HepG2 (cell line): Measurements from ENCODE around the gene SLC38A3. TPM values are rescaled to one million over a fixed set of nuclear protein-coding genes. Genes with fewer than 3 reads are reported as not detected.
A peak's percentile ranks its signal among the peaks of the same experiment; 100 is the strongest.

Source experiments
- BRD4 ChIP-seq: sonication (generic); formaldehyde crosslinking; IDR thresholded peaks from 2 replicates; pipeline ENCODE4 v1.4.0; 2020; ENCODE audit warnings: missing genetic modification reagents
- EHMT2 ChIP-seq: fragments of 200-600 bp; sonication (generic); IDR thresholded peaks from 2 replicates; pipeline ENCODE4 v1.7.0; 2017; ENCODE audit warnings: antibody characterized with exemption, low read depth, low read length, borderline replicate concordance
- FOXC1 ChIP-seq: sonication (generic); formaldehyde crosslinking; IDR thresholded peaks from 2 replicates; pipeline ENCODE4 v1.8.0; 2022; ENCODE audit warnings: mild to moderate bottlenecking, missing genetic modification reagents, borderline replicate concordance
- HMGA1 ChIP-seq: sonication (generic); formaldehyde crosslinking; conservative IDR thresholded peaks from 2 replicates; pipeline ENCODE4 v1.4.0; 2020; ENCODE audit warnings: missing genetic modification reagents
- LCORL ChIP-seq, 2 experiments: fragments of 450-650 bp in 1 of 2; sonication (generic) in 1 of 2; formaldehyde crosslinking in 1 of 2; IDR thresholded peaks; 2 replicates each; pipeline versions ENCODE4 v1.5.0 to v1.6.1; 2017 to 2020; ENCODE audit warnings: antibody characterized with exemption in 1 of 2, missing genetic modification reagents in 1 of 2
- NFKBIZ ChIP-seq: IDR thresholded peaks from 2 replicates; pipeline ENCODE4 v1.6.1; 2018; ENCODE audit warnings: missing genetic modification reagents, missing compliant biosample characterization
- RXRB ChIP-seq: IDR thresholded peaks from 2 replicates; pipeline ENCODE4 v1.6.1; 2016; ENCODE audit warnings: borderline replicate concordance, missing genetic modification reagents, missing compliant biosample characterization
- SATB2 ChIP-seq: sonication (generic); formaldehyde crosslinking; IDR thresholded peaks from 2 replicates; pipeline ENCODE4 v1.5.0; 2020; ENCODE audit warnings: missing genetic modification reagents
- SNAPC2 ChIP-seq: sonication (generic); formaldehyde crosslinking; IDR thresholded peaks from 2 replicates; pipeline ENCODE4 v1.8.1; 2022; ENCODE audit warnings: mild to moderate bottlenecking, missing genetic modification reagents
- SRSF9 ChIP-seq: fragments of 200-400 bp; formaldehyde crosslinking; IDR thresholded peaks from 2 replicates; pipeline ENCODE4 v1.6.1; 2018; ENCODE audit warnings: borderline replicate concordance, mild to moderate bottlenecking, low read depth, low read length; ENCODE audit not compliant: insufficient read depth, poor library complexity, severe bottlenecking
- ZNF3 ChIP-seq: IDR thresholded peaks from 2 replicates; pipeline ENCODE4 v1.7.0; 2017; ENCODE audit warnings: inconsistent platforms
- ZNF530 ChIP-seq: sonication (generic); formaldehyde crosslinking; IDR thresholded peaks from 2 replicates; pipeline ENCODE4 v1.5.0; 2020; ENCODE audit warnings: low read depth, mild to moderate bottlenecking, missing genetic modification reagents
- ZNF556 ChIP-seq: sonication (generic); formaldehyde crosslinking; IDR thresholded peaks from 2 replicates; pipeline ENCODE4 v1.4.0; 2020; ENCODE audit warnings: mild to moderate bottlenecking, missing genetic modification reagents, borderline replicate concordance
- ZNF780A ChIP-seq: sonication (generic); formaldehyde crosslinking; IDR thresholded peaks from 2 replicates; pipeline ENCODE4 v1.8.0; 2022; ENCODE audit warnings: mild to moderate bottlenecking, missing genetic modification reagents, moderate library complexity
- ZSCAN9 ChIP-seq: IDR thresholded peaks from 2 replicates; pipeline ENCODE4 v1.6.1; 2016; ENCODE audit warnings: borderline replicate concordance
- polyA plus RNA-seq, 8 experiments: library from polyadenylated mRNA; depleted of rRNA in 3 of 8; stranded (reverse) in 7 of 8; unstranded in 1 of 8; fragments of >200 nt; fragmentation: Illumina TruSeq in 4 of 8; extraction: Trizol in 4 of 8; gene quantifications; 2 replicates each; pipeline versions ENCODE4 v1.2.1 to v1.2.3, GENCODE V29; 2011 to 2016; ENCODE audit warnings: low read depth in 4 of 8, missing spikeins in 1 of 8, mixed read lengths in 1 of 8; ENCODE audit not compliant: insufficient read depth in 1 of 8
- total RNA-seq, 5 experiments: library from RNA; depleted of rRNA; stranded (reverse); fragments of >200 nt; fragmentation: Illumina TruSeq; extraction: Trizol; gene quantifications; 2 replicates each; pipeline ENCODE4 v1.2.3, GENCODE V29; 2016; ENCODE audit warnings: low read depth in 1 of 5
- TF ChIP-seq, protein P1 (sequence below): sonication (generic); formaldehyde crosslinking; IDR thresholded peaks from 2 replicates; pipeline ENCODE4 v1.4.0; 2020; ENCODE audit warnings: missing genetic modification reagents
- TF ChIP-seq, protein P2 (sequence below): sonication (generic); formaldehyde crosslinking; IDR thresholded peaks from 2 replicates; pipeline ENCODE4 v1.4.0; 2020; ENCODE audit warnings: mild to moderate bottlenecking, missing genetic modification reagents
- TF ChIP-seq, protein P3 (sequence below): sonication (generic); formaldehyde crosslinking; IDR thresholded peaks from 2 replicates; pipeline ENCODE4 v1.8.0; 2022; ENCODE audit warnings: missing genetic modification reagents, mild to moderate bottlenecking, inconsistent platforms, borderline replicate concordance
- TF ChIP-seq, protein P4 (sequence below): sonication (generic); formaldehyde crosslinking; conservative IDR thresholded peaks from 2 replicates; pipeline ENCODE4 v1.8.0; 2022; ENCODE audit warnings: low read depth, missing genetic modification reagents

The SLC38A3 gene
- total and polyA plus RNA-seq, 2 of the 13 experiments (the other 11 are each of a cell fraction or from before 2014, with no cell fraction given): 29.8 to 164 TPM

DNA sequence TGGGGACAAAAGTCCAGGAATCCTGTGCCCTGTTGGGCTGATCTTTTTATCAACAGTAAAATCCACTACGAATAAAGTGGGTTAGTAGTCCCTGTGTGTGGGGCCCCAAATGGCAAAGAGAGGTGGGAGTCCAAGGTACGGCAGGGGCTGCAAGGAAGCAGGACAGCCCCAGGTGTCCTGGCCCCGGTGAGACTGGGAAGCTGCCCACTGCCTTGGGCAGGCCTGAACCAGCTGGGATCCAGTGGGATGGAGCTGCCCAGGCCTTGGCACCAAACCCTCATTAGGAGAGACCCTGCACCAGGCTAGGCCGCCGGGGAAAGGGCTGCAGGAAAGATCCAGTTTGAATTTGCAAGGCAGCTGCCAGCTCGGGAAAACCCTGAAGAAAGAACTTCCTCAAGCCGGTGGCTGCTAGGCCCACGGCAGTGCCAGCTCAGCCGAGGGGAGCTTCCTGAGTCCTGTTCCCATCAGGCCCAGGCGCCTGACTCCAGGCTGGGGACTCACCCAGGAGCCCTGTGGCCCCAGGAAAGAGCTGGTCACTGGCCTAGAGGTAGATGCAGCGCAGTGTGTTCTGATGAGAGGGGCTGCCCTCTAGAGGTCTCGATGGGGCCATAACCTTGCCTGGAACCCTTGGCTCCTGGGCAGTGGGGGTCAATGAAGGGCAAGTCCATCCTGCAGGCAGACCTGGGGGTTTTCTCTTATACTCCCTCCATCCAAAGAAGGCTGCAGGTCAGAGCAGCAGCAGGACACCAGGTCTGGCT, 16.5 kb downstream of the SLC38A3 start (continued):
- TF ChIP-seq, protein P1, sequence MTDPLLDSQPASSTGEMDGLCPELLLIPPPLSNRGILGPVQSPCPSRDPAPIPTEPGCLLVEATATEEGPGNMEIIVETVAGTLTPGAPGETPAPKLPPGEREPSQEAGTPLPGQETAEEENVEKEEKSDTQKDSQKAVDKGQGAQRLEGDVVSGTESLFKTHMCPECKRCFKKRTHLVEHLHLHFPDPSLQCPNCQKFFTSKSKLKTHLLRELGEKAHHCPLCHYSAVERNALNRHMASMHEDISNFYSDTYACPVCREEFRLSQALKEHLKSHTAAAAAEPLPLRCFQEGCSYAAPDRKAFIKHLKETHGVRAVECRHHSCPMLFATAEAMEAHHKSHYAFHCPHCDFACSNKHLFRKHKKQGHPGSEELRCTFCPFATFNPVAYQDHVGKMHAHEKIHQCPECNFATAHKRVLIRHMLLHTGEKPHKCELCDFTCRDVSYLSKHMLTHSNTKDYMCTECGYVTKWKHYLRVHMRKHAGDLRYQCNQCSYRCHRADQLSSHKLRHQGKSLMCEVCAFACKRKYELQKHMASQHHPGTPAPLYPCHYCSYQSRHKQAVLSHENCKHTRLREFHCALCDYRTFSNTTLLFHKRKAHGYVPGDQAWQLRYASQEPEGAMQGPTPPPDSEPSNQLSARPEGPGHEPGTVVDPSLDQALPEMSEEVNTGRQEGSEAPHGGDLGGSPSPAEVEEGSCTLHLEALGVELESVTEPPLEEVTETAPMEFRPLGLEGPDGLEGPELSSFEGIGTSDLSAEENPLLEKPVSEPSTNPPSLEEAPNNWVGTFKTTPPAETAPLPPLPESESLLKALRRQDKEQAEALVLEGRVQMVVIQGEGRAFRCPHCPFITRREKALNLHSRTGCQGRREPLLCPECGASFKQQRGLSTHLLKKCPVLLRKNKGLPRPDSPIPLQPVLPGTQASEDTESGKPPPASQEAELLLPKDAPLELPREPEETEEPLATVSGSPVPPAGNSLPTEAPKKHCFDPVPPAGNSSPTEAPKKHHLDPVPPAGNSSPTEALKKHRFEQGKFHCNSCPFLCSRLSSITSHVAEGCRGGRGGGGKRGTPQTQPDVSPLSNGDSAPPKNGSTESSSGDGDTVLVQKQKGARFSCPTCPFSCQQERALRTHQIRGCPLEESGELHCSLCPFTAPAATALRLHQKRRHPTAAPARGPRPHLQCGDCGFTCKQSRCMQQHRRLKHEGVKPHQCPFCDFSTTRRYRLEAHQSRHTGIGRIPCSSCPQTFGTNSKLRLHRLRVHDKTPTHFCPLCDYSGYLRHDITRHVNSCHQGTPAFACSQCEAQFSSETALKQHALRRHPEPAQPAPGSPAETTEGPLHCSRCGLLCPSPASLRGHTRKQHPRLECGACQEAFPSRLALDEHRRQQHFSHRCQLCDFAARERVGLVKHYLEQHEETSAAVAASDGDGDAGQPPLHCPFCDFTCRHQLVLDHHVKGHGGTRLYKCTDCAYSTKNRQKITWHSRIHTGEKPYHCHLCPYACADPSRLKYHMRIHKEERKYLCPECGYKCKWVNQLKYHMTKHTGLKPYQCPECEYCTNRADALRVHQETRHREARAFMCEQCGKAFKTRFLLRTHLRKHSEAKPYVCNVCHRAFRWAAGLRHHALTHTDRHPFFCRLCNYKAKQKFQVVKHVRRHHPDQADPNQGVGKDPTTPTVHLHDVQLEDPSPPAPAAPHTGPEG (CRISPR knock-in tag): no peak
- TF ChIP-seq, protein P2, sequence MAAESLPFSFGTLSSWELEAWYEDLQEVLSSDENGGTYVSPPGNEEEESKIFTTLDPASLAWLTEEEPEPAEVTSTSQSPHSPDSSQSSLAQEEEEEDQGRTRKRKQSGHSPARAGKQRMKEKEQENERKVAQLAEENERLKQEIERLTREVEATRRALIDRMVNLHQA (CRISPR knock-in tag): no peak
- TF ChIP-seq SATB2: no peak
- TF ChIP-seq ZSCAN9 (CRISPR knock-in tag): no peak
- peak; percentile 73 for TF ChIP-seq RXRB (CRISPR knock-in tag)
- TF ChIP-seq EHMT2: no peak
- TF ChIP-seq ZNF3 (CRISPR knock-in tag): no peak
- TF ChIP-seq, protein P3, sequence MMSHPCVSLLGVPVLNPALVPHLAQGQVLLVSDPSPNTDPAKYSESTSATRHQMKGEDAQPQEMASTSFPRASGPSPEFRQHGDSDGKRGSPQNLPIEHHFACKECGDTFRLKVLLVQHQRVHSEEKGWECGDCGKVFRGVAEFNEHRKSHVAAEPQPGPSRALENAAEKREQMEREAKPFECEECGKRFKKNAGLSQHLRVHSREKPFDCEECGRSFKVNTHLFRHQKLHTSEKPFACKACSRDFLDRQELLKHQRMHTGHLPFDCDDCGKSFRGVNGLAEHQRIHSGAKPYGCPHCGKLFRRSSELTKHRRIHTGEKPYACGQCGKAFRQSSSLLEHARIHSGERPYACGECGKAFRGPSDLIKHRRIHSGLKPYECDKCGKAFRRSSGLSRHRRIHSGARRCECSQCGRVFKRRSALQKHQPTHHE: no peak
- TF ChIP-seq ZNF780A (CRISPR knock-in tag): no peak
- TF ChIP-seq NFKBIZ (CRISPR knock-in tag): no peak
- TF ChIP-seq, protein P4, sequence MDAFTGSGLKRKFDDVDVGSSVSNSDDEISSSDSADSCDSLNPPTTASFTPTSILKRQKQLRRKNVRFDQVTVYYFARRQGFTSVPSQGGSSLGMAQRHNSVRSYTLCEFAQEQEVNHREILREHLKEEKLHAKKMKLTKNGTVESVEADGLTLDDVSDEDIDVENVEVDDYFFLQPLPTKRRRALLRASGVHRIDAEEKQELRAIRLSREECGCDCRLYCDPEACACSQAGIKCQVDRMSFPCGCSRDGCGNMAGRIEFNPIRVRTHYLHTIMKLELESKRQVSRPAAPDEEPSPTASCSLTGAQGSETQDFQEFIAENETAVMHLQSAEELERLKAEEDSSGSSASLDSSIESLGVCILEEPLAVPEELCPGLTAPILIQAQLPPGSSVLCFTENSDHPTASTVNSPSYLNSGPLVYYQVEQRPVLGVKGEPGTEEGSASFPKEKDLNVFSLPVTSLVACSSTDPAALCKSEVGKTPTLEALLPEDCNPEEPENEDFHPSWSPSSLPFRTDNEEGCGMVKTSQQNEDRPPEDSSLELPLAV (CRISPR knock-in tag): no peak
- TF ChIP-seq SNAPC2 (CRISPR knock-in tag): 0 out of 2 replicates have a peak, but pooled peaks have one; percentile 39
- no peak for TF ChIP-seq SRSF9
- TF ChIP-seq ZNF530 (CRISPR knock-in tag): no peak
- TF ChIP-seq HMGA1 (CRISPR knock-in tag): no peak
- no peak for TF ChIP-seq LCORL (IDR thresholded peaks at IDR 0.05)
- peak; percentile 67; the same call in 1 of the 2 replicates for TF ChIP-seq LCORL (CRISPR knock-in tag; IDR thresholded peaks at IDR 0.05)
- peak; percentile 48; the same call in 1 of the 2 replicates for TF ChIP-seq FOXC1 (CRISPR knock-in tag)
- no peak for TF ChIP-seq BRD4 (CRISPR knock-in tag)
- no peak for TF ChIP-seq ZNF556 (CRISPR knock-in tag)
